B cell (primary cell): ENCODE results near the gene FBXO30.

Source experiments
- CTCF ChIP-seq: fragments of 200-600 bp; IDR thresholded peaks from one replicate; pipeline ENCODE4 v1.8.0; 2022; ENCODE audit warnings: antibody characterized with exemption, mild to moderate bottlenecking
- EZH2 ChIP-seq: IDR thresholded peaks from 2 replicates; pipeline ENCODE4 v1.6.1; 2012; ENCODE audit warnings: borderline replicate concordance, low read depth, mild to moderate bottlenecking, moderate library complexity, low read length; ENCODE audit not compliant: insufficient read depth, poor library complexity, severe bottlenecking

- TF ChIP-seq CTCF (no peak), EZH2 (no peak)
These were observed 15.4 kb upstream of the FBXO30 start for GRCh38 chr6:145829950-145830349.
